WTC11 (cell line): ENCODE data around the gene EPHA6. TPM values are rescaled to one million over a fixed set of nuclear protein-coding genes. Genes with fewer than 3 reads are reported as not detected.

Source experiments
- ATAC-seq: fragments of 200-7000 bp; cut with Tn5 transposase; 2 replicates; pipeline ENCODE4 v1.10.0; 2021; ENCODE audit warnings: mild to moderate bottlenecking, moderate library complexity
- CTCF ChIA-PET: fragments of 300-600 bp; sonication (Branson Sonifier 250); formaldehyde crosslinking; loops from one replicate; lab custom pipeline; 2021; ENCODE audit warnings: antibody characterized with exemption; lab: Charles Lee
- POLR2A ChIA-PET: fragments of 350-600 bp; sonication (Branson Sonifier 250); formaldehyde crosslinking; loops from one replicate; lab custom pipeline; 2021; ENCODE audit warnings: antibody characterized with exemption; lab: Charles Lee
- DNase-seq: peaks from one replicate; pipeline ENCODE4 v3.0.0; 2021; ENCODE audit warnings: low spot score
- H3K27ac Mint-ChIP-seq: 2 replicates; pipeline ENCODE4 v1.8.0; 2021; ENCODE audit warnings: mixed read lengths
- H3K27me3 Mint-ChIP-seq: 2 replicates; pipeline ENCODE4 v1.8.0; 2021; ENCODE audit warnings: low read depth, mild to moderate bottlenecking, moderate library complexity, mixed read lengths
- H3K36me3 Mint-ChIP-seq: 2 replicates; pipeline ENCODE4 v1.8.0; 2021; ENCODE audit warnings: mixed read lengths
- H3K4me1 Mint-ChIP-seq: 2 replicates; pipeline ENCODE4 v1.8.0; 2022; ENCODE audit warnings: mixed read lengths
- H3K4me3 Mint-ChIP-seq: 2 replicates; pipeline ENCODE4 v1.8.0; 2021; ENCODE audit warnings: mild to moderate bottlenecking, moderate library complexity, mixed read lengths
- H3K9me3 Mint-ChIP-seq: 2 replicates; pipeline ENCODE4 v1.8.0; 2021; ENCODE audit warnings: mixed read lengths
- ESRRA ChIP-seq: sonication (generic); formaldehyde crosslinking; IDR thresholded peaks from 2 replicates; pipeline ENCODE4 v1.8.1; 2022; ENCODE audit warnings: mild to moderate bottlenecking, missing genetic modification reagents, borderline replicate concordance
- HMGA2 ChIP-seq: fragments of 250-450 bp; sonication (Bioruptor Pico); IDR thresholded peaks from 2 replicates; pipeline ENCODE4 v1.4.0; 2021; ENCODE audit warnings: mild to moderate bottlenecking, moderate library complexity
- TEAD4 ChIP-seq: sonication (generic); formaldehyde crosslinking; IDR thresholded peaks from 2 replicates; pipeline ENCODE4 v1.8.0; 2022; ENCODE audit warnings: mild to moderate bottlenecking, missing genetic modification reagents
- TP53 ChIP-seq: sonication (generic); formaldehyde crosslinking; IDR thresholded peaks from 2 replicates; pipeline ENCODE4 v1.8.1; 2023; ENCODE audit warnings: mild to moderate bottlenecking, missing genetic modification reagents
- ZNF121 ChIP-seq: sonication (generic); formaldehyde crosslinking; IDR thresholded peaks from 2 replicates; pipeline ENCODE4 v1.8.0; 2023; ENCODE audit warnings: missing genetic modification reagents
- total RNA-seq: library from RNA; stranded (reverse); gene quantifications from 3 replicates; pipeline ENCODE4 v1.2.3, GENCODE V29; 2021
- TF ChIP-seq, protein P1 (sequence below): fragments of 250-450 bp; sonication (Bioruptor Pico); IDR thresholded peaks from 2 replicates; pipeline ENCODE4 v1.9.0; 2021; ENCODE audit warnings: mild to moderate bottlenecking
- TF ChIP-seq, protein P2 (sequence below): sonication (generic); formaldehyde crosslinking; IDR thresholded peaks from 2 replicates; pipeline ENCODE4 v1.8.1; 2023; ENCODE audit warnings: mild to moderate bottlenecking, missing genetic modification reagents
- TF ChIP-seq, protein P3 (sequence below): fragments of 250-450 bp; sonication (Bioruptor Pico); IDR thresholded peaks from 2 replicates; pipeline ENCODE4 v1.9.0; 2021; ENCODE audit warnings: moderate library complexity, mild to moderate bottlenecking, inconsistent platforms, borderline replicate concordance
- TF ChIP-seq, protein P4 (sequence below): sonication (generic); formaldehyde crosslinking; IDR thresholded peaks from 2 replicates; pipeline ENCODE4 v1.8.0; 2023; ENCODE audit warnings: missing genetic modification reagents
- TF ChIP-seq, protein P5 (sequence below): sonication (generic); formaldehyde crosslinking; IDR thresholded peaks from 2 replicates; pipeline ENCODE4 v1.8.1; 2022; ENCODE audit warnings: low read depth, mild to moderate bottlenecking, moderate library complexity, missing genetic modification reagents, borderline replicate concordance
- TF ChIP-seq, protein P6 (sequence below): sonication (generic); formaldehyde crosslinking; IDR thresholded peaks from 2 replicates; pipeline ENCODE4 v1.8.0; 2022; ENCODE audit warnings: mild to moderate bottlenecking, missing genetic modification reagents
- TF ChIP-seq, protein P7 (sequence below): fragments of 250-450 bp; sonication (Bioruptor Pico); conservative IDR thresholded peaks from 2 replicates; pipeline ENCODE4 v1.9.0; 2021; ENCODE audit warnings: mild to moderate bottlenecking
- TF ChIP-seq, protein P8 (sequence below): fragments of 250-450 bp; sonication (Bioruptor Pico); IDR thresholded peaks from 2 replicates; pipeline ENCODE4 v2.1.2; 2022; ENCODE audit warnings: mild to moderate bottlenecking, moderate library complexity
- TF ChIP-seq, protein P9 (sequence below): sonication (generic); formaldehyde crosslinking; IDR thresholded peaks from 2 replicates; pipeline ENCODE4 v1.8.0; 2022; ENCODE audit warnings: missing genetic modification reagents

The EPHA6 gene
- total RNA-seq, 1 experiment from 2014 or later, result 2.1 TPM

DNA sequence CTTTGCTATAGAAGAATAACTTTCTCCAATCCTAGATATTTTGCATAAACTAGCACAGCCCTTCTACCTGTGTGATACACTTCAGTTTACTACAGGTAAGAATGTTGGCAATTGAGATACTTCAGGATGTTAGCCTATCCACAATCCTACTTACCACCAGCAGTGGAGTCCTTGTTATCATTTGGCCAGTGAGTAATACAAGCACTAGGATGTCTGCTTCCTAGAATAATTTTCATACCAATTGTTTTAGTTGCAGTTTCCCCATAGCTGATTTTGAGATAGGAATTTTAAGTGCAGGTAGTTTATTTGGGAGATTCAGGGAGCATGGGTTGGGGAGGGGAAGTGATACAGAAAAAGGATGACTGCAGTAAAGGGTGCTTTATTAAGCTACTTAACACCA is 147.2 kb downstream of the EPHA6 start:
- TF ChIP-seq, protein P1, sequence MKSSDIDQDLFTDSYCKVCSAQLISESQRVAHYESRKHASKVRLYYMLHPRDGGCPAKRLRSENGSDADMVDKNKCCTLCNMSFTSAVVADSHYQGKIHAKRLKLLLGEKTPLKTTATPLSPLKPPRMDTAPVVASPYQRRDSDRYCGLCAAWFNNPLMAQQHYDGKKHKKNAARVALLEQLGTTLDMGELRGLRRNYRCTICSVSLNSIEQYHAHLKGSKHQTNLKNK, result no peak
- no peak for TF ChIP-seq HMGA2 (CRISPR knock-in tag)
- no peak for TF ChIP-seq TP53 (CRISPR knock-in tag)
- TF ChIP-seq, protein P2, sequence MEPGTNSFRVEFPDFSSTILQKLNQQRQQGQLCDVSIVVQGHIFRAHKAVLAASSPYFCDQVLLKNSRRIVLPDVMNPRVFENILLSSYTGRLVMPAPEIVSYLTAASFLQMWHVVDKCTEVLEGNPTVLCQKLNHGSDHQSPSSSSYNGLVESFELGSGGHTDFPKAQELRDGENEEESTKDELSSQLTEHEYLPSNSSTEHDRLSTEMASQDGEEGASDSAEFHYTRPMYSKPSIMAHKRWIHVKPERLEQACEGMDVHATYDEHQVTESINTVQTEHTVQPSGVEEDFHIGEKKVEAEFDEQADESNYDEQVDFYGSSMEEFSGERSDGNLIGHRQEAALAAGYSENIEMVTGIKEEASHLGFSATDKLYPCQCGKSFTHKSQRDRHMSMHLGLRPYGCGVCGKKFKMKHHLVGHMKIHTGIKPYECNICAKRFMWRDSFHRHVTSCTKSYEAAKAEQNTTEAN (CRISPR knock-in tag), result no peak
- TF ChIP-seq, protein P3, sequence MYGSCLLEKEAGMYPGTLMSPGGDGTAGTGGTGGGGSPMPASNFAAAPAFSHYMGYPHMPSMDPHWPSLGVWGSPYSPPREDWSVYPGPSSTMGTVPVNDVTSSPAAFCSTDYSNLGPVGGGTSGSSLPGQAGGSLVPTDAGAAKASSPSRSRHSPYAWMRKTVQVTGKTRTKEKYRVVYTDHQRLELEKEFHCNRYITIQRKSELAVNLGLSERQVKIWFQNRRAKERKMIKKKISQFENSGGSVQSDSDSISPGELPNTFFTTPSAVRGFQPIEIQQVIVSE (CRISPR knock-in tag), result no peak
- no peak for TF ChIP-seq TEAD4 (CRISPR knock-in tag)
- TF ChIP-seq, protein P4, sequence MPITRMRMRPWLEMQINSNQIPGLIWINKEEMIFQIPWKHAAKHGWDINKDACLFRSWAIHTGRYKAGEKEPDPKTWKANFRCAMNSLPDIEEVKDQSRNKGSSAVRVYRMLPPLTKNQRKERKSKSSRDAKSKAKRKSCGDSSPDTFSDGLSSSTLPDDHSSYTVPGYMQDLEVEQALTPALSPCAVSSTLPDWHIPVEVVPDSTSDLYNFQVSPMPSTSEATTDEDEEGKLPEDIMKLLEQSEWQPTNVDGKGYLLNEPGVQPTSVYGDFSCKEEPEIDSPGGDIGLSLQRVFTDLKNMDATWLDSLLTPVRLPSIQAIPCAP (CRISPR knock-in tag), result no peak
- TF ChIP-seq, protein P5, sequence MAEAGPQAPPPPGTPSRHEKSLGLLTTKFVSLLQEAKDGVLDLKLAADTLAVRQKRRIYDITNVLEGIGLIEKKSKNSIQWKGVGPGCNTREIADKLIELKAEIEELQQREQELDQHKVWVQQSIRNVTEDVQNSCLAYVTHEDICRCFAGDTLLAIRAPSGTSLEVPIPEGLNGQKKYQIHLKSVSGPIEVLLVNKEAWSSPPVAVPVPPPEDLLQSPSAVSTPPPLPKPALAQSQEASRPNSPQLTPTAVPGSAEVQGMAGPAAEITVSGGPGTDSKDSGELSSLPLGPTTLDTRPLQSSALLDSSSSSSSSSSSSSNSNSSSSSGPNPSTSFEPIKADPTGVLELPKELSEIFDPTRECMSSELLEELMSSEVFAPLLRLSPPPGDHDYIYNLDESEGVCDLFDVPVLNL (CRISPR knock-in tag), result no peak
- TF ChIP-seq, protein P6, sequence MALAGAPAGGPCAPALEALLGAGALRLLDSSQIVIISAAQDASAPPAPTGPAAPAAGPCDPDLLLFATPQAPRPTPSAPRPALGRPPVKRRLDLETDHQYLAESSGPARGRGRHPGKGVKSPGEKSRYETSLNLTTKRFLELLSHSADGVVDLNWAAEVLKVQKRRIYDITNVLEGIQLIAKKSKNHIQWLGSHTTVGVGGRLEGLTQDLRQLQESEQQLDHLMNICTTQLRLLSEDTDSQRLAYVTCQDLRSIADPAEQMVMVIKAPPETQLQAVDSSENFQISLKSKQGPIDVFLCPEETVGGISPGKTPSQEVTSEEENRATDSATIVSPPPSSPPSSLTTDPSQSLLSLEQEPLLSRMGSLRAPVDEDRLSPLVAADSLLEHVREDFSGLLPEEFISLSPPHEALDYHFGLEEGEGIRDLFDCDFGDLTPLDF, result no peak
- TF ChIP-seq, protein P7, sequence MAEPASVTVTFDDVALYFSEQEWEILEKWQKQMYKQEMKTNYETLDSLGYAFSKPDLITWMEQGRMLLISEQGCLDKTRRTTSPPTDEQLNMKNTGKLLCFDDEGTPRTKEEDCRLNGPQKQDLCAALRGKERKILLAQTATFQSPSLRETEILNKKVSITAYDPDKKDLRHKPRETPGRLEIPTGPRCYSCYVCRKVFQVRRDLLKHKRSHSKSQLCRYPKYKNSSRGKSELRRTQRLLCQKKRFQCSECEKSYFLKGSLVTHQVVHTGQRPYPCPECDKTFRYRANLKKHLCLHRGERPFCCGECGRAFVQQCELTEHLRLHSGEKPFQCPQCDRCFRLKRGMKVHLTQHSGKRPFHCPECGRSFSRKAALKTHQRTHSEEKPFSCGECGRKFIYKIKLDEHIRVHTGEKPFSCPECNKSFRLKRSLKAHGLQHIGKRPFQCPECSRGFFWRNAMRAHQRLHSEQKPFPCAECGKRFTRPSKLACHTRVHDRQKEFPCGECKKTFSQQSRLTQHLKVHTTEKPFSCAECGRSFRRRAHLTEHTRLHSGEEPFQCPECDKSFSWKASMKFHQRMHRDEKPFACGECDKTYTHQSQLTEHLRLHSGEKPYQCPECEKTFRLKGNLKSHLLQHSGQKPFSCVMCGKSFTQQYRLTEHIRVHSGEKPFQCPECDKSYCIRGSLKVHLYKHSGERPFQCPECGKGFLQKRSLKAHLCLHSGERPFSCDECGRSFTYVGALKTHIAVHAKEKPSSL (CRISPR knock-in tag), result no peak
- no peak for TF ChIP-seq ZNF121 (CRISPR knock-in tag)
- TF ChIP-seq, protein P8, sequence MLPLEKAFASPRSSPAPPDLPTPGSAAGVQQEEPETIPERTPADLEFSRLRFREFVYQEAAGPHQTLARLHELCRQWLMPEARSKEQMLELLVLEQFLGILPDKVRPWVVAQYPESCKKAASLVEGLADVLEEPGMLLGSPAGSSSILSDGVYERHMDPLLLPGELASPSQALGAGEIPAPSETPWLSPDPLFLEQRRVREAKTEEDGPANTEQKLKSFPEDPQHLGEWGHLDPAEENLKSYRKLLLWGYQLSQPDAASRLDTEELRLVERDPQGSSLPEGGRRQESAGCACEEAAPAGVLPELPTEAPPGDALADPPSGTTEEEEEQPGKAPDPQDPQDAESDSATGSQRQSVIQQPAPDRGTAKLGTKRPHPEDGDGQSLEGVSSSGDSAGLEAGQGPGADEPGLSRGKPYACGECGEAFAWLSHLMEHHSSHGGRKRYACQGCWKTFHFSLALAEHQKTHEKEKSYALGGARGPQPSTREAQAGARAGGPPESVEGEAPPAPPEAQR (CRISPR knock-in tag), result no peak
- ATAC-seq (no peak), DNase-seq (no peak)
- H3K27ac Mint-ChIP-seq, result no peak overlapping the region
- no peaks in the 10 kb centered on the region for H3K27me3 Mint-ChIP-seq
- no peaks in the 10 kb centered on the region for H3K36me3 Mint-ChIP-seq
- ChIA-PET CTCF (no interaction called here), POLR2A (no interaction called here)
- H3K9me3 Mint-ChIP-seq, result no peaks in the 10 kb centered on the region
- peaks cover 7% of the 10 kb centered on the region for H3K4me1 Mint-ChIP-seq
- no peak overlapping the region for H3K4me3 Mint-ChIP-seq

DNA sequence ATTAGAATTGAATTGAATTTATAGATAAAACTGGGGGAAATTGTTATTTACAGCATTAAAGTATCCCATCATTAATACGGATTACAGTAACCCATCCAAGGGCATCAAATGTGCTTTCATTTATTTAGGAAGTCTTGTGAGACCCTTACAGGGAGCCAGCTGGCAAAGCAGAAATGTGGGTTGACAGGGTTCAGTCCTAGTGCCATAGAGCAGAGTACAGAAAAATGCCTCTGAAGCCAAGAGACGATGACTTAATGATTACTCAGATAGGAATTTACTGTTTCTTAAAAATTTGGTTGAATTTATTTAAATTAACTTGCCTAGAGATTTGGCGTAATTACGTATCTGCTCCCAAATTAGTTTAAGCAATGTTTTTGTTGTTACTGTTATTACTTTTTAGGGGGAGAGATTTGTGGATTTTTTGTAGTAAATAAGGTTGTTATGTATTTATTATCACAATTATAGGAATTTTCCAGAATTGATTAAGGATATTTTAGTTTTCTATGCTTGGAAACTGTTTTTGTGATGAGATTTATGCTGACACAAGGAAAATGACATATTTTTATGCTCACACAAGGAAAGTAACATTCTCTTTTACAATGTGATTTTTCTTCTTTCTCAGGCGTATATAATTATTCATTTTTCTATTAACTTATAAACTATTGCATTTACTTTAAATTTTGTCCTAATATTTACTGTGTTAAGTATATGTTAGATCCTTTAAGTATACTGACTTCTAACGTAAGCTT is 152.0 kb downstream of the EPHA6 start:
- H3K27ac Mint-ChIP-seq, result no peak overlapping the region
- H3K27me3 Mint-ChIP-seq, result no peaks in the 10 kb centered on the region
- H3K4me3 Mint-ChIP-seq, result no peak overlapping the region
- CTCF ChIA-PET, result no interaction called here
- peaks cover 7% of the 10 kb centered on the region for H3K4me1 Mint-ChIP-seq
- no peak for ATAC-seq
- POLR2A ChIA-PET, result no interaction called here
- no peak for DNase-seq
- H3K36me3 Mint-ChIP-seq, result no peaks in the 10 kb centered on the region
- no peaks in the 10 kb centered on the region for H3K9me3 Mint-ChIP-seq
- TF ChIP-seq ESRRA (CRISPR knock-in tag), result no peak
- TF ChIP-seq, protein P9, sequence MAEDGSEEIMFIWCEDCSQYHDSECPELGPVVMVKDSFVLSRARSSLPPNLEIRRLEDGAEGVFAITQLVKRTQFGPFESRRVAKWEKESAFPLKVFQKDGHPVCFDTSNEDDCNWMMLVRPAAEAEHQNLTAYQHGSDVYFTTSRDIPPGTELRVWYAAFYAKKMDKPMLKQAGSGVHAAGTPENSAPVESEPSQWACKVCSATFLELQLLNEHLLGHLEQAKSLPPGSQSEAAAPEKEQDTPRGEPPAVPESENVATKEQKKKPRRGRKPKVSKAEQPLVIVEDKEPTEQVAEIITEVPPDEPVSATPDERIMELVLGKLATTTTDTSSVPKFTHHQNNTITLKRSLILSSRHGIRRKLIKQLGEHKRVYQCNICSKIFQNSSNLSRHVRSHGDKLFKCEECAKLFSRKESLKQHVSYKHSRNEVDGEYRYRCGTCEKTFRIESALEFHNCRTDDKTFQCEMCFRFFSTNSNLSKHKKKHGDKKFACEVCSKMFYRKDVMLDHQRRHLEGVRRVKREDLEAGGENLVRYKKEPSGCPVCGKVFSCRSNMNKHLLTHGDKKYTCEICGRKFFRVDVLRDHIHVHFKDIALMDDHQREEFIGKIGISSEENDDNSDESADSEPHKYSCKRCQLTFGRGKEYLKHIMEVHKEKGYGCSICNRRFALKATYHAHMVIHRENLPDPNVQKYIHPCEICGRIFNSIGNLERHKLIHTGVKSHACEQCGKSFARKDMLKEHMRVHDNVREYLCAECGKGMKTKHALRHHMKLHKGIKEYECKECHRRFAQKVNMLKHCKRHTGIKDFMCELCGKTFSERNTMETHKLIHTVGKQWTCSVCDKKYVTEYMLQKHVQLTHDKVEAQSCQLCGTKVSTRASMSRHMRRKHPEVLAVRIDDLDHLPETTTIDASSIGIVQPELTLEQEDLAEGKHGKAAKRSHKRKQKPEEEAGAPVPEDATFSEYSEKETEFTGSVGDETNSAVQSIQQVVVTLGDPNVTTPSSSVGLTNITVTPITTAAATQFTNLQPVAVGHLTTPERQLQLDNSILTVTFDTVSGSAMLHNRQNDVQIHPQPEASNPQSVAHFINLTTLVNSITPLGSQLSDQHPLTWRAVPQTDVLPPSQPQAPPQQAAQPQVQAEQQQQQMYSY (CRISPR knock-in tag), result no peak
- TF ChIP-seq, all 79 proteins: peak for 0
